ENCODE results near the gene PRKD2.

GRCh38 chr19:46715975-46716671 is 791 bp downstream of the PRKD2 start:
- TF ChIP-seq CTCF (IDR thresholded peaks at IDR 0.05): peak in 1 of 4 experiments; percentile 10
- no peak for TF ChIP-seq POLR2A (IDR thresholded peaks at IDR 0.05)

Data from uterus (tissue), 2 donors.